Adrenal gland (tissue), 5 donors: Measurements from ENCODE around the gene NEU4.

Experiments
- POLR2A ChIP-seq, 2 donors: fragments of 450-650 bp; IDR thresholded peaks; one replicate each; pipeline ENCODE4 v1.6.1; 2017; ENCODE audit warnings: antibody characterized with exemption in 2 of 2, mild to moderate bottlenecking in 2 of 2, moderate library complexity in 1 of 2
- TF ChIP-seq, protein P1 (sequence below), 6 experiments: fragments of 450-650 bp in 4 of 6; fragments of 200-600 bp in 2 of 6; sonication (generic) in 1 of 6; IDR thresholded peaks; 1 replicate in 5 of 6; 2 replicates in 1 of 6; pipeline versions ENCODE4 v1.5.1 to v1.8.0; 2016 to 2021; ENCODE audit warnings: antibody characterized with exemption in 6 of 6, mild to moderate bottlenecking in 2 of 6, moderate library complexity in 1 of 6
- donor health status: DM: no; HTN: no; CAD: no.

- TF ChIP-seq, protein P1, sequence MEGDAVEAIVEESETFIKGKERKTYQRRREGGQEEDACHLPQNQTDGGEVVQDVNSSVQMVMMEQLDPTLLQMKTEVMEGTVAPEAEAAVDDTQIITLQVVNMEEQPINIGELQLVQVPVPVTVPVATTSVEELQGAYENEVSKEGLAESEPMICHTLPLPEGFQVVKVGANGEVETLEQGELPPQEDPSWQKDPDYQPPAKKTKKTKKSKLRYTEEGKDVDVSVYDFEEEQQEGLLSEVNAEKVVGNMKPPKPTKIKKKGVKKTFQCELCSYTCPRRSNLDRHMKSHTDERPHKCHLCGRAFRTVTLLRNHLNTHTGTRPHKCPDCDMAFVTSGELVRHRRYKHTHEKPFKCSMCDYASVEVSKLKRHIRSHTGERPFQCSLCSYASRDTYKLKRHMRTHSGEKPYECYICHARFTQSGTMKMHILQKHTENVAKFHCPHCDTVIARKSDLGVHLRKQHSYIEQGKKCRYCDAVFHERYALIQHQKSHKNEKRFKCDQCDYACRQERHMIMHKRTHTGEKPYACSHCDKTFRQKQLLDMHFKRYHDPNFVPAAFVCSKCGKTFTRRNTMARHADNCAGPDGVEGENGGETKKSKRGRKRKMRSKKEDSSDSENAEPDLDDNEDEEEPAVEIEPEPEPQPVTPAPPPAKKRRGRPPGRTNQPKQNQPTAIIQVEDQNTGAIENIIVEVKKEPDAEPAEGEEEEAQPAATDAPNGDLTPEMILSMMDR (IDR thresholded peaks at IDR 0.05), result no peak
- TF ChIP-seq POLR2A (IDR thresholded peaks at IDR 0.05), result no peak
These were observed at the start of gene NEU4 for GRCh38 chr2:241808721-241809382.
